A549 (cell line): ENCODE data around the gene HIC2.
"Not testable (repeated sequence)": the region's sequence is repeated elsewhere in the genome, so short reads cannot be mapped to it uniquely, and the experiment has no call there.

Source experiments
- CTCF ChIP-seq: fragments of >200 bp; sonication (Bioruptor Twin); formaldehyde crosslinking; IDR thresholded peaks from 3 replicates; pipeline ENCODE4 v1.5.1; 2016
- NFE2L2 ChIP-seq: fragments of 150-350 bp; conservative IDR thresholded peaks from 2 replicates; pipeline ENCODE4 v1.6.1; 2014; ENCODE audit warnings: low read length
- RAD21 ChIP-seq, 2 experiments: fragments of >200 bp in 1 of 2; sonication (Bioruptor Twin) in 1 of 2; formaldehyde crosslinking in 1 of 2; IDR thresholded peaks in 1 of 2; conservative IDR thresholded peaks in 1 of 2; 2 replicates in 1 of 2; 3 replicates in 1 of 2; pipeline ENCODE4 v1.6.1; 2012 to 2018; ENCODE audit warnings: inconsistent platforms in 1 of 2

- TF ChIP-seq RAD21 (conservative IDR thresholded peaks at IDR 0.05 in 1 of 2, IDR thresholded peaks at IDR 0.05 in 1 of 2); CTCF; NFE2L2: not testable (repeated sequence)
Measured at GRCh38 chr22:21442646-21443045, 25.5 kb downstream of the HIC2 start.
